GM19099 (cell line): ENCODE data around the gene PRRT1B.
A peak's percentile ranks its signal among the peaks of the same experiment; 100 is the strongest.

Experiments used
- POLR2A ChIP-seq: IDR thresholded peaks from 3 replicates; pipeline ENCODE4 v1.6.1; 2011; ENCODE audit warnings: low read depth; ENCODE audit not compliant: insufficient read length; ENCODE audit errors: extremely low read depth

The PRRT1B gene

DNA sequence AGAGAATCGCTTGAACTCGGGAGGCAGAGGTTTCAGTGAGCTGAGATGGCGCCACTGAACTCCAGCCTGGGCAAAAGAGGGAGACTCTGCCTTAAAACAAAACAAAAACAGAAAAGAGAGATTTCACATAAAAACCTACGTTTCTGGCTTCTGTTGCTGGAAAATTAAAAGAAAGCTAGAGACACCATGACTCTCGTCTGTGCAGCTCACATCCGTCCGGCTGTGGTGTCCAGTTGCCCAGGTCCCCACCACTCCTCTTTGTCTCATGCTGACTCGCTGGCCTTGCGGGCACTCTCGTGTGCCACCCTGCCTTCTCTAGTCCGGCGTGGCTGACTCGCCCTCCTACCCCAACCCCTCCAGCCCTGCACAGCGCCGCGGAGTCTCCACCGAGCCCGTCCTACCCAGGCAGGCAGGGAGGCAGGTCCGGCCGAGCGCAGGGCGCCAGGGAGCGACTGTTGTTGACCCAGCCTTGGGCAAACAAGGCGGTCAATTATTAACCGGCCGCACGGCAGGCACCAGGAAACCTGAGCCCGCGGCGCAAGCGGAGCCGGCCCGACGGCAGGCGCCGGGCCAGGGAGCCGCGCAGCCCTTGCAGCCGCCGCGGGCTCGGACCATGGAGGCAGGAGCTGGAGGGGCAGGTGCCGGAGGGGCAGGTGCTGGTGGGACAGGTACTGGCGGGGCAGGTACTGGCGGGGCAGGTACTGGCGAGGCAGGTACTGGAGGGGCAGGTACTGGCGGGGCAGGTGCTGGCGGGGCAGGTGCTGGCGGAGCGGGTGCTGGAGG, at the start of gene PRRT1B:
PRRT1B (plus strand) TSS at position 521 of the 783 bp plus-strand sequence; CDS start at position 614, 93 bp downstream.
- no peak for TF ChIP-seq POLR2A

DNA sequence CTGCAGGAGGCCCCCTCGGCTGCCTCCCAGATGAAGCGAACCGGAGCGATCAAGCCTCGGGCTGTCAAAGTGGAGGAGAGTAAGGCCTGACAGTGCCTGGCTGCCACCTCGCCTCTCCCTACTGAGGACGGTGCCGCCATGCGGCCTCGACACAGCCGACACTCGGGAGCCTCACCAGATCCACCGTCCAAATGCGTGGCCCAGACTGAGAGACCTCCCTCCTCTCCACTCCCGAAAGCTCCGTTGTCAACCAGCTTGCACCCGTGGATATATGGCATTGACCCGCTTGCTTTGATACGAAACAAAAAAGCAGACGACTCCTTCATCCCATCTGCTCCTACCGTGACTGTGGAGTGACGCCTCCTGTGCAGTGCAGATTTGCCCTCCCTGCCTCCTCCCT, 49.5 kb upstream of the PRRT1B start:
- no peak for TF ChIP-seq POLR2A

DNA sequence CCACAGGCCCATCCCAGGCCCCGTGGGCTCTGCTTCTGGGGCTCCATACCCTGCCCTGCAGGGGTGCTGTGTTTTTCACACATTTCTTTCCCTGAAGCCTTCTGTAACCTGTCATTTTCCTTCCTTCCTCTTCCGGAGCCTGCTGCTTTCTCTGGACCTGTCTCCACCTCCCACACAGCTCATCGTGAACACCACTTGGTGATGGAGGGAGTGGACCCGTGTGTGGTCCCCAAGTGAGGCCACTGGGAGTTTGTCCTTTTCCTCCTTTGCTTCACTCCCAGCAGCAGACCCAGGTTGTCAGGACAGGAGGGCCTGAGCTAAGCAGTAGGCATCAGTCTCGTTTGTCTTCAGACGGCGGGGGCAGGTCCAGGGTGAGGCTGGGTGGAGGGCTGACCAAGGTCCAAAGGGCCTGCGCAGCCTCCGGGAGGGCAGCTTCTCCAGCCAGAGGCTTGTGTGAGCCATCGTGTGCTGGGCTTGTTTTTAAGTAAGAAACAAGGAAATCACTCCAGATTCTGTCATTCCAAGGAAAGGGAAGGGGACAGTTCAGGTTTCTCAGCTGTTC, 48.4 kb upstream of the PRRT1B start:
- no peak for TF ChIP-seq POLR2A

DNA sequence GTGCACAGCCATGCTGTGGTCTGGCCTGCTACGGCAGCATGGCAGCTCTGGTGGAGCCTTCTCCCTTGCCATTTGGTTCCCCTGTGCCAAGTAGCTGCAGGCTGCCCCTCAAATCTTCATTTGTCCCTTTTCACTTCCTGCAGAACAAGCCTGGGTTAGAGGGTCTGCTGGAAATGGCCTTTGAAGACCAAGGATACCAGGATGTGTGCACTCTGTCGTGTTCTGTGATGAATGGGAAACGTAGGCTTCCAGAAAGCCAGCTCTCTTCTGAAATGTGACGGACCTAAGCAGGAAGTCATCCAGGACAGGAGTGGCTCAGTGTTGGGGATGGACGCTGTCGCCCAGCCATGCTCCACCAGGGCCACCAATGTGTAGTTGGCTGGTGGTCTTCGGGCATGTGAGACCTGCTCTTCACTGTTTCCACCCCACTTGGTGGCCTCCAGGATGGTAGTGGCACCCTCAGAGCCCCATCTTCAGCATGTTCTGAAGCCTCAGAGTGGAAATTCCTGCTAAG, 46.0 kb upstream of the PRRT1B start:
- TF ChIP-seq POLR2A = no peak

DNA sequence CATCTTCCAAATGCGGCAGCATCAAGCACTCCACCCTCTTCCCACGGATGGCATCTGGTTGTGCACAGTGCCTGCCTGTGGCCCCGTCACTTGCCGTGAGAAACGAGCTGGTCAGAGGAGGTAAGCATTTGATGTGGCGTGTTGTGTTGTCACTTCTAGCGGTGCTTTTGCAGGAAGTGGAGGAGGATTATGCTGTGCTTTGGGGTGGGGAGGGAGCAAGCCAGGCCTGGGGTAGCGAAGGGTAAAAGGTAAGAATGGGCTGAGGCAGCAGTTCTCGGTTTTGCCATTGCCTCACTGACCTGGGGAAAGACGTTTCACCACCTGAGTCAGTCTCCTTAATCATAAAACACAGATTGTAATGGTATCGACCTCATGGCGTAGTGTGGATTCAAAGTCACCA, 44.9 kb upstream of the PRRT1B start:
- TF ChIP-seq POLR2A = no peak

GRCh38 chr9:131500939-131501541, 44.3 kb upstream of the PRRT1B start:
- TF ChIP-seq POLR2A = no peak

DNA sequence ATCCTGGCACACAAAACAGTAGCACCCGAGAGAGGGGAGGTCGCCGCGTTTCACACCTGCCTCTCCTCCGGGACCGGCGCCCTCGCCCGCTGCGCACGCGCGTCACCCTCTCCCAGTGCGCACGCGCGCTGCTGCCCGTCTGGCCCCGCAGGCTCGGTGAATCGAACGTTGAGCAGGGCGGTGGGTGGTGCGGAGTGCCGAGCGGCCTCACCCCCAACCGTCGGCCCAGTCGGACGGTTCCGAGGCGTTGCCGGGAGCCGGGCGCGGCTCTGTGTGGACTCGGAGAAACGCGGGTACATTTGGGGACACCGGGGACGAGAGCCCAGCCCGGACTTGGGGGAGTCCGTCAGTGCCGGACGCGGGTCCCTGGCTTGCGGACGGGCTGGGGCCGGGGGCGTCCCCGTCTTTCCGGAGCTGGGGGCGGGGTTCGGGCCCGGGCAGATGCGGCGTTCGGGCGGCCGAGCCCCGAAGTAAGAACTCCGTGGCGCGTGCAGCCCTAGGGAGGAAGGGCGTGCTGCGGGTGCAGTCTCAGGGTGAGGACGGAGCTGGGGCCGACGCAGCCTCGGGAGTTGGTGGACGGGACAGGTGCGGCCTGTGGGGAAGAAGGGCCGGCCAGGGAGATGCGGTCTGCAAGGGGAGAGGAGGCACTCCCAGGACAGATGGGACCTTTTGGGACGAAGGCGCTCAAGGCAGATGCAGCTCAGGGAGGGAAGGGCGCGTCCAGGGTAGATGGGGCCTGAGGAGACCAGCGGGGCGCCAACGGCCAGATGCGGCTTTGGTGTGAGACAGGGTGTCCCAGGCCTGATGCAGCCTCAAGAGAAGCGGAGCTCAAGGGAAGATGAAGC, 42.3 kb upstream of the PRRT1B start, which contains the start of gene POMT1:
POMT1 (plus strand) TSS at position 138 of the 845 bp plus-strand sequence. CDS start 1,301 bp downstream, outside the sequence.
- peak; percentile 67 for TF ChIP-seq POLR2A

DNA sequence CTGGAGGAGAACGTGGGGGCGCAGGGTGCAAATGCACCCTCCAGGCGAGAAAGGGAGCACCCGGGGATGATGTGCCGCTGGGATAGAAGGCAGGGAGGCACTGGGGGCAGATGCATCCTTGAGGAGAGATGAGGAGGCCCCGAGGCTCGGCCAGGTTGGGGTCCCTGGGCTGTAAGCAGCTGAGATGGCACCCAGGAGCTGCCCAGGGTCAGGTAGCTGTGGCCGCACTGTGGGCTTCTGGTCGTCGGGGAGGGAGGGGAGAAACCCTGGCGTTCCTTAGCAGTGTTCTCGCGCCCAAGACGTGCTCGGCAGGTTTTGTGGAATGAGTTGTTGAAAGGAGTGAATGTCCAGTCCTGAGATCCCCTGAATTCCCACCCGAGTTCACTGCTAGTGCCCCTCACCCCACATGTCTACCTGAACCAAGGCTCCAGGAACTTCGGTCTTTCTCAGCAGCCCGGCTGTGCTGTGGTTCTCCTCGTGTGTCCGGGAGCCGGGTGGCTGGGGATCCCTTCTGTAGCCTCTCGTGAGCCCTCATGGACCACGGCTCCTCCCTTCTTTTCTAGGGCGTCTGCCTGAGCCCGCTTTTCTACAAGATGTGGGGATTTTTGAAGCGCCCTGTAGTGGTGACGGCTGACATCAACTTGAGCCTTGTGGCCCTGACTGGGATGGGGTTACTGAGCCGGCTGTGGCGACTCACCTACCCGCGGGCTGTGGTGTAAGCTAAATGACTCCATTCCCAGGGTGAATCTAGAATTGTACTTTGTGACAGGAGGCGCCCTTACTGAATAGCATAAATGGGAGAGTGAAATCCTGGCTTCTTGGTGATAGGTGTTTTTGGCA, 41.5 kb upstream of the PRRT1B start:
- no peak for TF ChIP-seq POLR2A

DNA sequence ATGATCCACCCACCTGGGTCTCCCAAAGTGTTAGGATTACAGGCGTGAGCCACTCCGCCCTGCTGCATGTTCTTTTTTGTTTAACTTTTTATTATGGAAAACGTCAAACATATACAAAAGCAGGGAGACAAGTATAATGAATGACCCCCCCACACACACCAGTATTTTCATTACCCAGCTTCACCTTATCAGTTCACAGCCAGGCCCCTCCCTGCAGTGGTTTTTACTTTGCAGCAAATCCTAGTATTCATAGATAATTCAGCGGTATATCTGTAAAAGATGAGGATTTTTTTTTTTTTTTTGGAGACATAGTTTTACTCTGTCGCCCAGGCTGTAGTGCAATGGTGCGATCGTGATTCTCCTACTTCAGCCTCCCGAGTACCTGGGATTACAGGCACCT, 40.3 kb upstream of the PRRT1B start:
- no peak for TF ChIP-seq POLR2A

GRCh38 chr9:131511416-131511815, 33.9 kb upstream of the PRRT1B start:
- no peak for TF ChIP-seq POLR2A

DNA sequence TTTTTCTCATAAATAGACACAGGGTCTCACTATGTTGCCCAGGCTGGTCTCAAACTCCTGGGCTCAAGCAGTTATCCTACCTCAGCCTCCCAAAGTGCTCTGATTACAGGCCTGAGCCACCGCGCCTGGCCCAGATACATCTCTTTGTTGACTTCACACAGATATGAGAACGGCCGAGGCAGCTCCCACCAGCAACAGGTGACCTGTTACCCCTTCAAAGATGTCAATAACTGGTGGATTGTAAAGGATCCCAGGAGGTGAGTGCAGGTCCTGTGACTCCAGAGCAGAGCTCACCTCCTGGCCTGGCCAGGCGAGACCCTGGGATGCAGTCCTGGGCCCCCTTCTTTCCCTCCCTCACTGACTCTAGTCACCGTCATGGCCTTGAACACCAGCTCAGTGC, 33.4 kb upstream of the PRRT1B start:
- TF ChIP-seq POLR2A = no peak

DNA sequence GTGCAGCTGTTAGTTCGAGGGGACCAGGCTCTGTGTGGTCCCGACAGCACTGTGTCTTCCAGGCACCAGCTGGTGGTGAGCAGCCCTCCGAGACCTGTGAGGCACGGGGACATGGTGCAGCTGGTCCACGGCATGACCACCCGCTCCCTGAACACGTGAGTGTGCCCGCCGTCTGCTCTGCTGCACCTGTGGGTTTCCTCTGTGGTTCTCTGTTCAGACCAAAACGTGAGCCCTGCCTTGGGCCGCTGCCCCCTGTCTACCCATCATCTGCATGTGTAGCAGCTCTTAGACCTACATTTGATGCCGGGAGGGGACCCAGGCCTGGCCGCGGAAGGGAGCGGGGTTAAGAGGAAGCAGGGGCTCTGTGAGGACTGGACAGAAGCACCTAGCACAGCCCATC, 32.1 kb upstream of the PRRT1B start:
- TF ChIP-seq POLR2A = no peak

DNA sequence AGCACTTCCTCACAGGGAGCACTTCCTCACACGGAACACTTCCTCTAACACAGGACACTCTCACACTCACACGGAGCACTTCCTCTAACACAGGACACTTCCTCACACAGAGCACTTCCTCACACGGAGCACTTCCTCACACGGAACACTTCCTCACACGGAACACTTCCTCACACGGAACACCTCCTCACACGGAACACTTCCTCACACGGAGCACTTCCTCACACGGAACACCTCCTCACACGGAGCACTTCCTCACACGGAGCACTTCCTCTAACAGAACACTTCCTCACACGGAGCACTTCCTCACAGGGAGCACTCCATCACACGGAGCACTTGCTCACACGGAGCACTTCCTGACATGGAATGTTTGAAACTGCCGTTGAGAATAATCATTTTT, 29.2 kb upstream of the PRRT1B start:
- TF ChIP-seq POLR2A = no peak

GRCh38 chr9:131516930-131517329, 28.4 kb upstream of the PRRT1B start:
- no peak for TF ChIP-seq POLR2A

DNA sequence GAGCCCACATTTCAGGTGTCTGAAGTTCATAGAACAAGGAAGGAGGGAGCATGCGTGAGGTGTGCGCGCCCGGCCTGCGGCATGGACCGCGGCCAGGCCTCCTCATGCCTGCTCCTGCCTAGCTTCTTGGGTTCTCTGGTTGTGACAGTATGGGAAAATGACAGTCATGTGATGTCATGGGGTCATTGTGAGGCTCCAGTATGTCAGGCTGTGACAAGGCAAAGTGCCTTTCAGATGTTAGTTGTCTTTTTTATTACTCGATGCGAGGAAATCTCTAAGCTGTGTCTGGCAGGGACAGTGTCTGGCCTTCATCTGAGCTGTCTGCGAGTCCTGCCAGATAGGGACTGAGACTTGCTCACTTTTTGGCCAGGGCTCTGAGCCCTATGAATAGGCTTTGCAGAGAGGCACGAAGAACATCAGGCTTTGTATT, 27.5 kb upstream of the PRRT1B start:
- TF ChIP-seq POLR2A = no peak

GRCh38 chr9:131518553-131518952, 26.8 kb upstream of the PRRT1B start:
- TF ChIP-seq POLR2A = no peak
